Right lobe of liver (tissue), 6 donors: ENCODE measurements around the gene ITPRID2. TPM values are rescaled to one million over a fixed set of nuclear protein-coding genes. Genes with fewer than 3 reads are reported as not detected.

ENCODE experiments used
- ATAC-seq, 4 donors: fragments of 200-7000 bp; cut with Tn5 transposase; one replicate each; pipeline ENCODE4 v1.9.1; 2020; ENCODE audit warnings: mild to moderate bottlenecking in 4 of 4, moderate library complexity in 4 of 4
- DNase-seq, 3 donors: peaks; one replicate each; pipeline ENCODE4 v3.0.0-alpha.2; 2020
- H3K27ac ChIP-seq, 3 donors: fragments of 200-600 bp; one replicate each; pipeline ENCODE4 v1.8.0; 2022
- H3K27me3 ChIP-seq, 2 donors: fragments of 200-600 bp; one replicate each; pipeline ENCODE4 v1.8.0; 2022
- H3K36me3 ChIP-seq, 4 donors: fragments of 200-600 bp; sonication (generic) in 1 of 4; one replicate each; pipeline versions ENCODE4 v1.5.1 to v1.8.0; 2017 to 2022; ENCODE audit warnings: control low read depth in 1 of 4
- H3K4me1 ChIP-seq, 4 donors: fragments of 200-600 bp; sonication (generic) in 1 of 4; one replicate each; pipeline versions ENCODE4 v1.5.1 to v1.8.0; 2017 to 2022; ENCODE audit warnings: control low read depth in 1 of 4
- H3K4me3 ChIP-seq, 3 donors: fragments of 200-600 bp; one replicate each; pipeline ENCODE4 v1.8.0; 2022
- H3K9me3 ChIP-seq, 4 donors: fragments of 200-600 bp; sonication (generic) in 1 of 4; one replicate each; pipeline versions ENCODE4 v1.5.1 to v1.8.0; 2017 to 2022; ENCODE audit warnings: control low read depth in 1 of 4
- CTCF ChIP-seq, 4 donors: fragments of 200-600 bp in 3 of 4; fragments of 450-650 bp in 1 of 4; IDR thresholded peaks; one replicate each; pipeline versions ENCODE4 v1.5.1 to v1.8.0; 2016 to 2022; ENCODE audit warnings: antibody characterized with exemption in 4 of 4, mild to moderate bottlenecking in 2 of 4
- POLR2A ChIP-seq: fragments of 450-650 bp; IDR thresholded peaks from one replicate; pipeline ENCODE4 v1.6.1; 2017; ENCODE audit warnings: antibody characterized with exemption, mild to moderate bottlenecking
- WGBS: methylation state at CpG from one replicate; pipeline ENCODE4 v1.1.6; 2018; ENCODE audit warnings: low coverage, low lambda C conversion rate; ENCODE audit not compliant: insufficient coverage; ENCODE audit errors: missing lambda C conversion rate; 5-methylcytosine and 5-hydroxymethylcytosine counted together
- intact Hi-C, 2 donors: fragments of 100-400 bp; cut with DNase I; formaldehyde crosslinking; loops; one replicate each; pipeline versions ENCODE4 v1.11.2 to v1.14.1; 2022
- total RNA-seq, 6 experiments: library from RNA; depleted of rRNA in 2 of 6; stranded (reverse); fragments of >200 nt in 2 of 6; fragmentation: NEBNext Ultra II Directional in 3 of 6; extraction: Animal tissue kit (Norgen Biotek cat#: 25700) in 3 of 6; gene quantifications; one replicate each; pipeline versions ENCODE4 v1.1.0 to v1.2.4, GENCODE V29; 2016 to 2023
- donor health status: DM: no; HTN: yes; CAD: no.
- donor health status: DM: no; HTN: no; CAD: no.
- donor health status: DM: no; HTN: no; CAD: no.
- donor health status: DM: no; HTN: yes; CAD: no.
- donor health status: DM: no; HTN: yes; CAD: no.

ITPRID2 gene
- total RNA-seq, 6 experiments from 2014 or later = 49.4 to 129 (median 74.5) TPM

- peak overlapping the region in 1 of 3 donors; percentile 24 for H3K27ac ChIP-seq
- H3K4me3 ChIP-seq = no peak overlapping the region
- no peaks in the 10 kb centered on the region for H3K9me3 ChIP-seq
- peaks cover 8 to 77% (median 27%) of the 10 kb centered on the region in 4 donors for H3K36me3 ChIP-seq
- DNase-seq (no peak), ATAC-seq (peak; percentile 33 to 54 (median 46))
- intact Hi-C loops = no loop called here
- 31% methylated on average over 5 of the region's 5 CpGs for WGBS
- peaks cover 0 to 28% (median 5%) of the 10 kb centered on the region in 4 donors for H3K4me1 ChIP-seq
- TF ChIP-seq POLR2A (no peak), CTCF (IDR thresholded peaks at IDR 0.05) (no peak)
- no peaks in the 10 kb centered on the region for H3K27me3 ChIP-seq
Observed at GRCh38 chr2:181916726-181917718, 25.5 kb downstream of the ITPRID2 start.

GRCh38 chr2:181918188-181918587 lies 26.7 kb downstream of the ITPRID2 start:
- H3K27me3 ChIP-seq = no peaks in the 10 kb centered on the region
- H3K36me3 ChIP-seq = peaks cover 7 to 89% (median 26%) of the 10 kb centered on the region in 4 donors
- DNase-seq = no peak
- peak; percentile 70 to 82 (median 73) for ATAC-seq
- H3K27ac ChIP-seq = peak overlapping the region in 1 of 3 donors; percentile 24
- no peak overlapping the region for H3K4me3 ChIP-seq
- 42% methylated on average over 5 of the region's 5 CpGs for WGBS
- intact Hi-C loops = no loop called here
- no peak for TF ChIP-seq POLR2A
- TF ChIP-seq CTCF (IDR thresholded peaks at IDR 0.05) = no peak
- H3K4me1 ChIP-seq = peaks cover 0 to 26% (median 5%) of the 10 kb centered on the region in 4 donors
- no peaks in the 10 kb centered on the region for H3K9me3 ChIP-seq

- H3K27me3 ChIP-seq = no peaks in the 10 kb centered on the region
- H3K4me3 ChIP-seq = no peak overlapping the region
- DNase-seq = no peak
- no peak for ATAC-seq
- no peak overlapping the region for H3K27ac ChIP-seq
- WGBS = 94% methylated on average over 1 of the region's 1 CpG
- no peaks in the 10 kb centered on the region for H3K9me3 ChIP-seq
- TF ChIP-seq CTCF (IDR thresholded peaks at IDR 0.05) (no peak), POLR2A (no peak)
- H3K36me3 ChIP-seq = peaks cover 0 to 63% (median 25%) of the 10 kb centered on the region in 4 donors
- peaks cover 0 to 19% (median 3%) of the 10 kb centered on the region in 4 donors for H3K4me1 ChIP-seq
- intact Hi-C loops = no loop called here
Observed at GRCh38 chr2:181923121-181923520, 31.6 kb downstream of the ITPRID2 start.

- ATAC-seq (no peak), DNase-seq (no peak)
- intact Hi-C loops = no loop called here
- 83% methylated on average over 2 of the region's 2 CpGs for WGBS
- Histone ChIP-seq H3K9me3 (no peaks in the 10 kb centered on the region), H3K27ac (no peak overlapping the region), H3K36me3 (peaks cover 0 to 56% (median 17%) of the 10 kb centered on the region in 4 donors), H3K4me3 (no peak overlapping the region), H3K27me3 (no peaks in the 10 kb centered on the region), H3K4me1 (peaks cover 0 to 12% (median 0%) of the 10 kb centered on the region in 4 donors)
- TF ChIP-seq POLR2A (no peak), CTCF (IDR thresholded peaks at IDR 0.05) (no peak)
Observed at GRCh38 chr2:181924336-181924735, 32.8 kb downstream of the ITPRID2 start.
